OCI-M2 (cell line): ENCODE results near the gene TBCE.
"Not testable (repeated sequence)": the region's sequence is repeated elsewhere in the genome, so short reads cannot be mapped to it uniquely, and the experiment has no call there.

Experiments used
- DNase-seq: peaks from one replicate; lab custom pipeline; 2025; ENCODE audit not compliant: unreplicated experiment; lab: John Stamatoyannopoulos, UW

TBCE gene

DNA sequence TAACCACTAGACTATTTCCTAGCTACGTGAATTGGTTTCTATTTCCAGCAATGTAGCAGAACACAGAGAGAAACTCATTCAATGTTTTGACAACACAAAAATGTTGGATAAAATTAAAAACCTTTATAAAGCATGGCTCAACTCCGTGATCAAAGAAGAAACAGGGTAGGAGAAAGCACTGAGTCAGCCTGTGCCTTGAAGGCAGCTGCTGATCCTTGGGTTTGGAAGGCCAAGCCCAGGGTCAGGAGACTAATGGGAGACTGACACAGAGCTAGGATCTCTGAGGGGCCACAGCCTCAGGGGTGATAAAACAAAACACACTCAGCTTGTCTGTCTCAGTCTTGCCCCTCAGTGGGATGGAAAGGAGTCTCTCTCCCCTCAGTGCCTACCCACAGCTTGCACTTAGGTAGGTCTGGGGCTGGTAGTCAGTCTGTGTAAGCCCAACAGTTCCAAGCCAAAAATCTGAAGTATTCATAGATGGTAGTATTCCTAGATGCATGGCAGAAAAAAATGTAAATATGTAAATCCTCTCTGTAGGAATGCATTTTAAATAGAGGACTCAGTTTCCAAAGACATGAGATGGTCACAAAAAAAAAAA lies 83.8 kb downstream of the TBCE start:
- no peak for DNase-seq

DNA sequence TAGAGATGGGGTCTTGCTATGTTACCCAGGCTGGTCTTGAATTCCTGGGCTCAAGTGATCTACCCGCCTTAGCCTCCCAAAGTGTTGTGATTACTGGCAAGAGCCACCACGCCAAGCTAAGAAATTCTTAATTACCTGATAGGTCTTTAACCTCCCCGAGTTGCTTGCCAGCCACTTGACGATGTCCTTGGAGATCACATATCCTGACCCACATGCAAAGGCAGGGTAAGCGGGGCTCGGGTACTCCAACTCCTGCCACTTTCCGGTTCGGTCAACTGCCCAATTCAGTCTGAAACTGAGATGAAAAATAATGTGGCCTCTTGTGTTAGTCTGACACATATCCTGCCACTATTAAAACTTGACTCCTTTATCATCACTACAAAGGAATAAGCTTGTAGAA lies 86.8 kb downstream of the TBCE start:
- DNase-seq: no peak

DNA sequence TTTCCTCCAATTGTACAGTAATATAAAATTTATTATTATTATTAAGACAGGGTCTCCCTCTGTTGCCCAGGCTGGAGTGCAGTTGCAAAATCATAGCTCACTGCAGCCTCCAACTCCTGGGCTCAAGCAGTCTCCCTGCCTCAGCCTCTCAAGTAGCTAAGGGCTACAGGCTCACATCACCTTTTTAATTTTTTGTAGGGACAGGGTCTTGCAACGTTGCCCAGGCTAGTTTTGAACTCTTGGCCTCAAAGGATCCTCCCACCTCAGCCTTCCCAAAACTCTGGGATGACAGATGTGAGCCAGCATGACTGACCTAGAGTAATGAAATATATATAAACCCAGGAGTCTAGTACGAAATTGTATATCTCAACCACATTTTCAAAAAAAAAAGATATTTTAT lies 87.9 kb downstream of the TBCE start:
- DNase-seq: no peak

DNA sequence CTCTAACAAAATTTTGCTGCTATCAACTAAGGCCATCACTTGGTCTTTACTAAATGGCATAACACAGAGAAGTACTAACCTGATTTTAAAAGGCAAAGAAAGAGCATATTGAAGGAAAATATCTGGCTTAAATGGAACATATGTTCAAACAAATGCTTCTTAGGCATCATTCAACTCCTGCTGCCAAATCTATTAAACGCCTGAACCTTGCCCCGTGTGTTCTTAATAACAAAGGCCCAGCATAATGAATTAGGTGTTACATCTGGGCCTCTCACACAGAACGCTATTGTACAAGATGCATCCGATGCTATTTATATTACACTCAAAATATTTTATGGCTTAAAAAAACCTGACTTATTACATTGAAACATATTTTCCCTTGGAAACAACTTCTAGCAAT lies 88.6 kb downstream of the TBCE start:
- no peak for DNase-seq

DNA sequence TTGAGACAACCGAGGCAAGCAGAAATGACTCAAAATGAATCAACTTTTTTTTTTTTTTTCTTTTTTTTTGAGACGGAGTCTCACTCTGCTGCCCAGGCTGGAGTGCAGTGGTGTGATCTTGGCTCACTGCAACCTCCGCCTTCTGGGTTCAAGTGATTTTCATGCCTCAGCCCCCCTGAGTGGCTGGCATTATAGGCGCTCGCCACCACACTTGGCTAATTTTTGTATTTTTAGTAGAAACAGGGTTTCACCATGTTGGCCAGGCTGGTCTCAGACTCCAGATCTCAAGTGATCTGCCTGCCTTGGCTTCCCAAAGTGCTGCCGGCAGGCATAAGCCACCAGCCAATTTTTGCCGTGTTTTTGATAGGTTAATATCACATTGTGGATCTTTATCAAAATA lies 90.6 kb downstream of the TBCE start:
- DNase-seq: not testable (repeated sequence)

DNA sequence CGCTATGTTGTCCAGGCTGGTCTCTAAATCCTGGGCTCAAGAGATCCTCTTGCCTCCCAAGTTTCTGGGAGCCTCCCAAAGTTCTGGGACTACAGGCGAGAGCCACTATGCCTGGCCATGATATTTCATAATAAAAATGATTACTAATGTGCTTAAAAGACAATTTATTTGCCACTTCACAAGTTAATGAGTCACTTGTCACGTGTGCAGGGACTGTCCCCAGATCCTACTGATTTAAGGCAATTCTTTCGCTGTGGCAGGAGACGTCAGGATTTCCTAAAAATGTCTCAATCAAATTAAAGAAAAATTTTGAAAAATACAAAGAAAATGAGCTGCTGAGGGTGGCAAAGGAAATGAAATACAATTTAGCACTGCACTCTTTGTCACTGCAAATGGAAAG lies 93.5 kb downstream of the TBCE start:
- DNase-seq: no peak

DNA sequence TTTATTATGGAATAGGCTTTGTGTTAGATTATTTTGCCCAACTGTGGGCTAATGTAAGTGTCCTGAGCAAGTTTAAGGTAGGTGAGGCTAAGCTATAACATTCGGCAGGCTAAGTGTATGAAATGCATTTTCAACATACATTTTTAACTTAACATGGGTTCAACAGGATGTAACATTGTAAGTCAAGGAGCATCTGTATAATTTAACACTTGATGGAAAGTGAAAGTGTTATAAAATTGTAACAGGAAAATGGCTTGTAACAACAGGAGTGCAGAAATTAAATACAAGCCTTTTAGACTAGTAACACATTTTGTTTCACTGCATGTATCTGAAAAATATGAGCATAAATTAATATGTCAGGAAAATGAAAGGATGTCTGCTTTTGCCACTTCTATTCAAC lies 94.7 kb downstream of the TBCE start:
- DNase-seq: no peak

DNA sequence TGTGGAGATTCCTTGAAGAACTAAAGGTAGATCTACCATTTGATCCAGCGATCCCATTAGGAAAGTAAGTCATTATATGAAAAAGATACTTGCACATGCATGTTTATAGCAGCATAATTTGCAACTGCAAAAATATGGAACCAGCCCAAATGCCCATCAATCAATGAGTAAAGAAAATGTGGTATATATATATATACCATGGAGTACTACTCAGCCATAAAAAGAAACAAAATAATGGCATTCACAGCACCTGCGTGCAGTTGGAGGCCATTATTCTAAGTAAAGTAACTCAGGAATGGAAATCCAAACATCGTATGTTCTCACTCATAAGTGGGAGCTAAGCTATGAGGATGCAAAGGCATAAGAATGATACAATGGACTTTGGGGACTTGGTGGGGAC lies 95.6 kb downstream of the TBCE start:
- DNase-seq: not testable (repeated sequence)

DNA sequence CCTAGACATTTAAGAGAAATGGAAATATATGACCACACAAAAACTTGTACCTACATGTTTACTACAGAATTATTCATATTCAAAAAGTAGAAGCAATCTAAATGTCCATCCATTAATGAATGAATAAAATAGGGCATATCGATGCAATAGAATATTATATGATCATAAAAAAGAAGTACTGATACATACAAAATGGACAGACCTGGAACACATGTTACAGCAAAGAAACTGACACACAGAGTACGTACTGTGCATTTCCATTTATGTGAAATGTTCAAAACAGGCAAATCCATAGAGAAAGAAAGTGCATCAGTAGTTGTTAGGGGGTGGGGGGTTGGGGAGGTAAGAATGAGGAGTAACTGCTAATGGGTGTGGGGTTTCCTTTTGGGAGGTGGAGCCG lies 97.8 kb downstream of the TBCE start:
- no peak for DNase-seq

DNA sequence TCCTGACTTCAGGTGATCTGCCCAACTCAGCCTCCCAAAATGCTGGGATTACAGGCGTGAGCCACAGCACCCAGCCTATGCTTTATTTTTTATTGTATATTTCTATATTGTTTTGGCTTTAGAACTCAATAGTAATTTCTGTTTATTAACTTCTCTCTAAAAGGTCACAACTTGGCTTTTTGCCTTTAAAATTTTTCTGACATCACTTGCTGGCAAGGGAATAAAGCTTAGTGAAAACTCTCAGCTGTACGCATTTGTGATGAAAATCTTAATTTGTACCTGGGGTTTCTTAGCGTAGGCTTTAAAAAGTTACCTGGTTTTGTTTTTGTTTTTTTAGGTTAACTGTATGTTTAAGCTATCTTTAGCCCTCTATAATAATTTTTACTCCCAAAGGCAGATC lies 100.8 kb downstream of the TBCE start:
- no peak for DNase-seq

DNA sequence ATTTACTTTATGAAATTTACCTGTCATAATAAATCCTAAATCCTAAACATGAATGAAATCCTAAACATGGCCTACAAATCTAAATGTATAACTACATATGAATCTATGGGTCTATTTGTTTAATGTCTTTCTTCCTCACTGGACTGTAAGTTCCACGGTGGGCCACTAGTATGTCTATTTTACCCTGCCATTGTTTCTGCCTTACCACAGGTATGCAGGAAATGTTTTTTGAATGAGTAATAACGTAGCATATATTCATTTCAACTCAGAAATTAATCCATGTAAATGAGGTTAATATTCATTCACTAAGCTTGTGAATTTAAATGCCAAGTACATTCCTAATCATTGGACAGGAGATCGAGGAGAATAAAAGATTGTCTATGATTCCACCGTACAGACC lies 101.7 kb downstream of the TBCE start:
- no peak for DNase-seq

DNA sequence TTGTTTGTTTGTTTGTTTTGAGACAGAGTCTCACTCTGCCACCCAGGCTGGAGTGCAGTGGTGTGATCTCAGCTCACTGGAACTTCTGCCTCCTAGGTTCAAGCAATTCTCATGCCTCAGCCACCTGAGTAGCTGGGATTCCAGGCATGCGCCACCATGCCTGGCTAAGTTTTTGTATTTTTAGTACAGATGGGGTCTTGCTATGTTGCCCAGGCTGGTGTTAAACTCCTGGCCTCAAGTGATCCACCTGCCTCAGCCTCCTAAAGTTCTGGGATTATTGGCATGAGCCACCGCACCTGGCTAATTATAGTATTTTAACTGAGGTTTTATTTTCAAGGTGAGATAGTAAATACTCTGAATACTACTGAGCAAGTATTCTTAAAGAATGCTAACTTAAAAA lies 102.7 kb downstream of the TBCE start:
- not testable (repeated sequence) for DNase-seq

DNA sequence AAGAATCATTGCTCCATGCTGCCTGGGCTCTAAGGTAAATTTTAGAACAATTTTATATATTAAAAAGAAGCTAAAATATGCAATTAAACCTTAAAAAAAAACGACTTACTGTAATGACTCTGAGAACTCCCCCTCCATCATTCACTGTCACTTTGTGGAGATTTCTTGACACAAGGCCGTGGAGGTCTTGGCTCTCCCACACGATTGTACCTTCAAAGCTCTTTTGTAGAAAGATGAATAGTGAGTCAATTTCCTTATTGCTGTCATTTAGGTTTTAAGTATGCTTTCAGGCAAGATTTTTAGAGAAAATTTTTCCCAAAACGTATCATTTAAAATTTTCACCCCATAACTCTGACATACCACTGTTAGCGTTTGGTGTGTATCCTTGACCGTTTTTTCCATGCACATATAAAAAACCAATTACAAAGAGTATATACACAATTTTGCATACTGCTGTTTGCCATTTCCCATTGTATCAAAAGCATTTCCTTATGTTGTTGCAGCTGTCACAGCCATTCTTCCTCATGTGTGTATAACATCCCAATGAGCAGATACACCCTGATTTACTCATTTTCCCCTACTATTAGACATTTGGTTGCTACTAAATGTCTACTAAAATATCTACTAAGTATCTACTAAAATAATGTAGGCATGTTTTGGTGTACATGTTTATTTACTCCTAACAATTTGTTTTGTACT lies 103.7 kb downstream of the TBCE start:
- no peak for DNase-seq

DNA sequence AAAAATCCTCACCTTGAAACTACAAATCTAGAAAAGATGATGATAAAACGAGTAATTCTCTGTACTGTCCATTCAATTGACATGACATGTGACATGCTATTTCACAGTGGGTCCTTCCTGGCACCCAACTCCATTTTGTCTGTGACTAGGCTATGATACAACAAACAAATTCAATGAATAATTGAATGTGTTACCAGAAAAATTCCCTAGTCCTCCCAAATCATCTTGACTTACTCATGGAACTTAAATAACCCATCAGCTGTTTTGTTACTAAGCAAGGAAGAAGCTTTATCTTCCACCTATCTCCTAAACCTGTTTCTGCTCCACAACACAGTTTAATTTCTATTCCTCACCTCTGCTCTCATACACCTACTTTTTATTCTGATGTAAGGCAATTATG lies 106.6 kb downstream of the TBCE start:
- no peak for DNase-seq

DNA sequence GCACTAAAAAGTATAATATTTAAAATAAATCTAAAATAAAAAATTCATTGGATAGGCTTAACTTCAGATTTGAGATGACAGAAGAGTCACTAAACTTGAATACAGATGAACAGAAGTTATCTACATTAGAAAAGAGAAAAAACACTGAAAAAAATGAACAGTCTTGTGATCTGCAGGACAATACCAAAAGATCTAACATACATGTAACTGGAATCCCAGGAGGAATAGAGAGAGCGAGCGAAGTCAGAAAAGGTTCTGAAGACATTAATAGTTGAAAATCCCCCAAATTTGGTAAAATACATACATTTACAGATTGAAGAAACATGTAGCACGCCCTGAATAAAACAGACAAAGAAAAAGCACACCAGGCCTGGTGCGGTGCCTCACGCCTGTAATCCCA lies 115.9 kb downstream of the TBCE start:
- no peak for DNase-seq

DNA sequence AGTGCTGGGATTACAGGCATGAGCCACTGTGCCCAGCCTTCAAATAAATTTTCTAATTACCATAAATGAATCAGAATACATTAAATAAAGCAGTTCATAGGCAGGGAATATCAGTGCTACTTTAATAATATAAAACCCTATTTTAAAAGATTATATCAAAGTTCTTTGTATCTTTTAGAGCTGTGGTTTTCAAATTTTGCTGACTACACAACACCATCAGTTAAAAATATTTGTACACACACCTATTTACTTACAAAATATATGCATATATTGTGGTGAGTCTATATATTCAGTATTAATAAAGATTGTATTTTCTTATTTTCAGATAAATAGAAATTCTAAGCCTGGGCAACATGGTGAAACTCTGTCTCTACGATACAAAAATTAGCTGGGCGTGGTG lies 118.3 kb downstream of the TBCE start:
- no peak for DNase-seq

DNA sequence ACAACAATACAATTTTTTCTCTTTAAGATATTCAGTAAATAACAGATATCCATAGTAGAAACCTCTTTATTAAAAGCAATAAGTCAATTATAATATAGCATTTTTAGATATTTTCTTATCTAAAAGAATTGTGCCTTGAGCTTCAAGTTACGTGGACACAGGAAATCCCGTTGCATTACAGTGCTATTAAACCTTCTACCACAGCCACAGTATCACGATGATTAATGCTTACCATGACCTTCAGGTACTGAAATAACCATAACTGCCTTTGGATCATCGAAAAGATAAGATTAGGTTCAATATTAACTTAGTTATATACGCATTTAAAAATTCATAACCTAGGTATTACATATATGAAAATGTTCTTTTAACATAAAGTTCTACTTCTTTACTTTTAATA lies 119.1 kb downstream of the TBCE start:
- DNase-seq: no peak

DNA sequence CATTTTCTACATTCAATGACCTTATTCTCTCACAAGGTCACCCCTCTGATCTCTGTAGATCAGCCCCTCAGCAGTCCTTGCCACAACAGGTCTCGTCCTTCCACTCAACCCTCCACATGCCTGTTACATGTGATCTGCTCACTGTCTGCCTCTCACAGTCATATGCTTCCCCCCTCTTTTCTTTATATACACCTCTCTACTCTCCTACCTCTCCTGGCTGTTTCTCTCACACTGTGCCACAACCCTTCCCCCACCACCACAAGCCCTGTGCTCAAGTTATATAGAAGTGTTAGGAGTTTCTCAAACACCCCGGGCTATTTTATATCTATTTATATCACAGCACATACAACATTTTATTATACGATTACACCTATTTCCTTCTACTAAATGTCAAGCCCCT lies 124.4 kb downstream of the TBCE start:
- no peak for DNase-seq

DNA sequence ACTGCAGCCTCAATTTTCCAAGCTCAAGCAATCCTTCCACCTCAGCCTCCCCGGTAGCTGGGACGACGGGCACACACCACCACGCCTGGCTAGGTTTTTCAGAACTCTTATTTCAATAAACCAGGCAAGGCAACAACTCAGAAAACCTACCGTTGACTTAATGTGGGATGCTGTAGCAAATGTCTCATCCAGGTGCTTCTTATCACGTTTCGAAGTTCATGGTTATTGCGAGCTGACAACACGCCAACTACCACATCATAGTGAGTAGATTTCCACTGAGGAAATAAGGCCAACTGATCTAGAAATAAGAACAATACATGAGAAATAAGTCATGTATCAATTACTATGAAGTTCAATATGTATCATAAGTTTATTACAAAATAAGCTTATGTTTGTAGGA lies 127.3 kb downstream of the TBCE start:
- DNase-seq: no peak

DNA sequence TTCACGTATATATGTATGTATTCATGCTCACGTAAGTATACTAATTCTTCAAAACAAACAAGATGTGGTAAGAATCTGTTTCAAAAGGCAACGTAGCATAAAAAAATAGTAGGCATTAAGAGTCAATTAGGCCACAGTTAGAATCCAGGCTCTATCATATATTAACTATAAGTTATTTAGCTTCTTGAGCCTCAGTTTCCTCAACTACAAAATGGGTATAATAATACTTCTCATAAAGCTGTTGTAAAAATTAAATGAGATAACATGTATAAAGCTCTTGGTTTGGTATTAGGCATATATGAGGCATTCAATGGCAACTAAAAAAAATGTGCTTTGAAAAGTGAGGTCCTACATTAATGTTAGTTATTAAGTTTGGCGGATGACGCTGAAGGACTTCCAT lies 127.8 kb downstream of the TBCE start:
- no peak for DNase-seq

DNA sequence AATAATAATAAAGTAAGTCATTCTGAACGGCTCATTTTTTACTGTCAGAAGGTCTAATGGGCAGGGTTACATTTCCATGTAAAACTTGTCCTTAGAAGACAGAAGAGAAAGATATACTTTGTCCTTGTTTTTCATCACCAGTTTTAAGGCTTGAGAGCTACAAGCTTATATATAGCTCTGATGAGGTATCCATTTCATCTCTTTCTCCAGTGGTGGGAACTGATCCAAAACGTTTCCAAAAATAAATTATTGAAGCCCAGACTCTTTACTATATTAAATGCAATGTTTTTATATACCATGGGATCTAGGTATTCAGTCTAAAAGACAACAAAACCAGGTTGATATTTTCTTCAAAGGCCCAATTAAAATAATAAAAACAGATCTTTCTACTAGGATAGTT lies 128.3 kb downstream of the TBCE start:
- DNase-seq: no peak

DNA sequence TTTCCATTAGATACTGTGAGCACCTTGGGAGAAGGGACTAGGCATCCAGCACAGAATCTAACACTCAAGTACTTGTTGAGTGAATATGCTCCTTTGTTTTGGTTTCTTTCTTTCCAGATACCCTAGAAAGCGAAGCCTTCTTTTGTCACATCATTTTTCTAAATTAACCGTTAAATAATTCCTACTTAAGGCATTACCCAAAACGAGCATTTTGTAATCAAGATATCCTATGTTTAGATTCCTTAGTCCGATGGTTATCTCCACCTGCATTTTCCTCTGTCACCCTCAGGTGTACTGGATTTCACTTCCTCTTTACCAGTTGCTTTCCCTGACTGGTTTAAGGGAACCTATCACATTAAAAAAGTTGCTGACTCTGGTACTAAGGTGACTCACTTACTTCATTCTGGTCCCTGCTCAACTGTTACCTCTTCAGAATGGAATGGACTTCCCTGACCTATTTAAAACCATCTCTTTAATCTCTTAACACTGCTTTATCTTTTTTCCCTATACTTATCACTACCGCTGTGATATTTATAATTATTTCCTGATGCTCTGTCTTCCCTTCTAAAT lies 133.8 kb downstream of the TBCE start:
- no peak for DNase-seq
